GM19099 (cell line): ENCODE data around the gene SOWAHB.

Experiments
- POLR2A ChIP-seq: IDR thresholded peaks from 3 replicates; pipeline ENCODE4 v1.6.1; 2011; ENCODE audit warnings: low read depth; ENCODE audit not compliant: insufficient read length; ENCODE audit errors: extremely low read depth

The SOWAHB gene

GRCh38 chr4:76873495-76873894, 24.4 kb downstream of the SOWAHB start:
- no peak for TF ChIP-seq POLR2A

GRCh38 chr4:76872556-76872955, 25.4 kb downstream of the SOWAHB start:
- no peak for TF ChIP-seq POLR2A

- no peak for TF ChIP-seq POLR2A
These were observed 29.9 kb downstream of the SOWAHB start for GRCh38 chr4:76867880-76868655.

- no peak for TF ChIP-seq POLR2A
These were observed 30.6 kb downstream of the SOWAHB start for GRCh38 chr4:76867377-76867776.

- no peak for TF ChIP-seq POLR2A
These were observed 31.3 kb downstream of the SOWAHB start for GRCh38 chr4:76866641-76867040.

GRCh38 chr4:76858319-76858718, 39.6 kb downstream of the SOWAHB start:
- TF ChIP-seq POLR2A, result no peak

- TF ChIP-seq POLR2A, result no peak
These were observed 40.9 kb downstream of the SOWAHB start for GRCh38 chr4:76857074-76857409.

GRCh38 chr4:76856243-76857073, 41.5 kb downstream of the SOWAHB start:
- TF ChIP-seq POLR2A, result no peak

- no peak for TF ChIP-seq POLR2A
These were observed 43.1 kb downstream of the SOWAHB start for GRCh38 chr4:76854858-76855257.

- no peak for TF ChIP-seq POLR2A
These were observed 46.6 kb downstream of the SOWAHB start for GRCh38 chr4:76851375-76851774.

- TF ChIP-seq POLR2A, result no peak
These were observed 47.9 kb downstream of the SOWAHB start for GRCh38 chr4:76850010-76850441.
